ENCODE measurements around the gene LRRC74B.

- TF ChIP-seq, protein P1, sequence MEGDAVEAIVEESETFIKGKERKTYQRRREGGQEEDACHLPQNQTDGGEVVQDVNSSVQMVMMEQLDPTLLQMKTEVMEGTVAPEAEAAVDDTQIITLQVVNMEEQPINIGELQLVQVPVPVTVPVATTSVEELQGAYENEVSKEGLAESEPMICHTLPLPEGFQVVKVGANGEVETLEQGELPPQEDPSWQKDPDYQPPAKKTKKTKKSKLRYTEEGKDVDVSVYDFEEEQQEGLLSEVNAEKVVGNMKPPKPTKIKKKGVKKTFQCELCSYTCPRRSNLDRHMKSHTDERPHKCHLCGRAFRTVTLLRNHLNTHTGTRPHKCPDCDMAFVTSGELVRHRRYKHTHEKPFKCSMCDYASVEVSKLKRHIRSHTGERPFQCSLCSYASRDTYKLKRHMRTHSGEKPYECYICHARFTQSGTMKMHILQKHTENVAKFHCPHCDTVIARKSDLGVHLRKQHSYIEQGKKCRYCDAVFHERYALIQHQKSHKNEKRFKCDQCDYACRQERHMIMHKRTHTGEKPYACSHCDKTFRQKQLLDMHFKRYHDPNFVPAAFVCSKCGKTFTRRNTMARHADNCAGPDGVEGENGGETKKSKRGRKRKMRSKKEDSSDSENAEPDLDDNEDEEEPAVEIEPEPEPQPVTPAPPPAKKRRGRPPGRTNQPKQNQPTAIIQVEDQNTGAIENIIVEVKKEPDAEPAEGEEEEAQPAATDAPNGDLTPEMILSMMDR (conservative IDR thresholded peaks at IDR 0.05; ENCODE audit: low read length) = no peak
- no peak for TF ChIP-seq EZH2phosphoT487 (IDR thresholded peaks at IDR 0.05; ENCODE audit: borderline replicate concordance)
These were observed 10.8 kb upstream of the LRRC74B start for GRCh38 chr22:21034989-21035388.
